Uterus (tissue), 4 donors: ENCODE data around the gene UBAP1. TPM values are rescaled to one million over a fixed set of nuclear protein-coding genes. Genes with fewer than 3 reads are reported as not detected.

Source experiments
- DNase-seq, 2 donors: peaks; one replicate each; pipeline ENCODE4 v3.0.0-alpha.2; 2019 to 2020
- H3K27ac ChIP-seq, 2 donors: fragments of 200-600 bp; sonication (generic); 1 replicate in 1 of 2; 2 replicates in 1 of 2; pipeline ENCODE4 v1.5.1; 2016 to 2018
- H3K27me3 ChIP-seq, 2 donors: fragments of 200-600 bp; sonication (generic); one replicate each; pipeline ENCODE4 v1.5.1; 2018 to 2019; ENCODE audit warnings: control low read depth in 1 of 2
- H3K36me3 ChIP-seq, 2 donors: fragments of 200-600 bp; sonication (generic); one replicate each; pipeline ENCODE4 v1.5.1; 2019; ENCODE audit warnings: control low read depth in 1 of 2
- H3K4me1 ChIP-seq, 2 donors: fragments of 200-600 bp; sonication (generic); one replicate each; pipeline ENCODE4 v1.5.1; 2018 to 2019; ENCODE audit warnings: control low read depth in 1 of 2
- H3K4me3 ChIP-seq, 2 donors: fragments of 200-600 bp; sonication (generic); 1 replicate in 1 of 2; 2 replicates in 1 of 2; pipeline ENCODE4 v1.5.1; 2018 to 2019; ENCODE audit warnings: mild to moderate bottlenecking in 1 of 2
- H3K9me3 ChIP-seq, 2 donors: fragments of 200-600 bp; sonication (generic); one replicate each; pipeline ENCODE4 v1.5.1; 2019; ENCODE audit warnings: control low read depth in 1 of 2
- CTCF ChIP-seq, 4 experiments: fragments of 200-600 bp in 2 of 4; fragments of 450-650 bp in 2 of 4; sonication (generic) in 2 of 4; IDR thresholded peaks; one replicate each; pipeline ENCODE4 v1.5.1; 2016 to 2019; ENCODE audit warnings: antibody characterized with exemption in 4 of 4, mild to moderate bottlenecking in 2 of 4, moderate library complexity in 1 of 4
- POLR2A ChIP-seq, 2 donors: fragments of 450-650 bp; IDR thresholded peaks; one replicate each; pipeline ENCODE4 v1.6.1; 2016; ENCODE audit warnings: antibody characterized with exemption in 2 of 2, mild to moderate bottlenecking in 1 of 2, moderate library complexity in 1 of 2
- intact Hi-C: fragments of 100-400 bp; cut with DNase I; formaldehyde crosslinking; loops from one replicate; pipeline ENCODE4 v1.15.1; 2023; ENCODE audit warnings: low total_unique reads
- total RNA-seq, 4 donors: library from RNA; depleted of rRNA in 3 of 4; stranded (reverse); fragments of >200 nt in 3 of 4; gene quantifications; one replicate each; pipeline versions ENCODE4 v1.1.0 to v1.2.4, GENCODE V29; 2014 to 2023
- donor health status: DM: yes; HTN: yes; CAD: no.

The UBAP1 gene
- total RNA-seq, 4 donors from 2014 or later: 17.1 to 60.4 (median 24.9) TPM

GRCh38 chr9:34139477-34140146, 39.2 kb upstream of the UBAP1 start:
- H3K27me3 ChIP-seq: no peaks in the 10 kb centered on the region
- intact Hi-C loops: no loop called here
- H3K9me3 ChIP-seq: no peaks in the 10 kb centered on the region
- H3K36me3 ChIP-seq: no peaks in the 10 kb centered on the region
- no peak overlapping the region for H3K27ac ChIP-seq
- no peak overlapping the region for H3K4me3 ChIP-seq
- no peak for DNase-seq
- no peaks in the 10 kb centered on the region for H3K4me1 ChIP-seq
- TF ChIP-seq CTCF (IDR thresholded peaks at IDR 0.05) (no peak), POLR2A (IDR thresholded peaks at IDR 0.05) (no peak)

GRCh38 chr9:34140853-34141252, 38.0 kb upstream of the UBAP1 start:
- Histone ChIP-seq H3K4me3 (no peak overlapping the region), H3K36me3 (no peaks in the 10 kb centered on the region), H3K9me3 (no peaks in the 10 kb centered on the region), H3K27ac (no peak overlapping the region), H3K4me1 (no peaks in the 10 kb centered on the region), H3K27me3 (no peaks in the 10 kb centered on the region)
- no peak for DNase-seq
- intact Hi-C loops: no loop called here
- TF ChIP-seq POLR2A (IDR thresholded peaks at IDR 0.05) (no peak), CTCF (IDR thresholded peaks at IDR 0.05) (no peak)

DNA sequence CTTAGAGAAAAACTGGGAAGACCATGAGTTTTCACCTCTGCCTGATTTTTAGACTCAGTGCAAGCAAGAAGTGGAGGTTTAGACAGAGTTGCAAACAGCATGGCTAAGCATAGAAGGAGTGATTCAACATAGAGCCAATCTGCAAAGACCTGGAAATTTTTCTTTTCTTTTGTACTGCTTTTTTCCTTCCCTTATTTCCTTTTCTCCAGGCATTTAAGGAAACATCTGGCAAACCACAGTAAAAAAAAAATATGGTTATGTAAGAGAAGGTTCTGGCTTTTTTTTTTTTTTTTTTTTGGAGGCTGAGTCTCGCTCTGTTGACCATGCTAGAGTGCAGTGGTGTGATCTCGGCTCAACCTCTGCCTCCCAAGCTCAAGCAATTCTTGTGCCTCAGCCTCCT, 35.7 kb upstream of the UBAP1 start:
- Histone ChIP-seq H3K27ac (no peak overlapping the region), H3K36me3 (no peaks in the 10 kb centered on the region), H3K4me3 (no peak overlapping the region), H3K4me1 (no peaks in the 10 kb centered on the region), H3K27me3 (no peaks in the 10 kb centered on the region), H3K9me3 (no peaks in the 10 kb centered on the region)
- intact Hi-C loops: no loop called here
- no peak for DNase-seq
- TF ChIP-seq POLR2A (IDR thresholded peaks at IDR 0.05) (no peak), CTCF (IDR thresholded peaks at IDR 0.05) (no peak)

- Histone ChIP-seq H3K4me3 (no peak overlapping the region), H3K27me3 (no peaks in the 10 kb centered on the region), H3K36me3 (no peaks in the 10 kb centered on the region), H3K9me3 (no peaks in the 10 kb centered on the region), H3K27ac (no peak overlapping the region), H3K4me1 (no peaks in the 10 kb centered on the region)
- no peak for DNase-seq
- intact Hi-C loops: no loop called here
- no peak for TF ChIP-seq CTCF (IDR thresholded peaks at IDR 0.05)
- TF ChIP-seq POLR2A (IDR thresholded peaks at IDR 0.05): no peak
These were observed 33.7 kb upstream of the UBAP1 start for GRCh38 chr9:34145165-34145564.

DNA sequence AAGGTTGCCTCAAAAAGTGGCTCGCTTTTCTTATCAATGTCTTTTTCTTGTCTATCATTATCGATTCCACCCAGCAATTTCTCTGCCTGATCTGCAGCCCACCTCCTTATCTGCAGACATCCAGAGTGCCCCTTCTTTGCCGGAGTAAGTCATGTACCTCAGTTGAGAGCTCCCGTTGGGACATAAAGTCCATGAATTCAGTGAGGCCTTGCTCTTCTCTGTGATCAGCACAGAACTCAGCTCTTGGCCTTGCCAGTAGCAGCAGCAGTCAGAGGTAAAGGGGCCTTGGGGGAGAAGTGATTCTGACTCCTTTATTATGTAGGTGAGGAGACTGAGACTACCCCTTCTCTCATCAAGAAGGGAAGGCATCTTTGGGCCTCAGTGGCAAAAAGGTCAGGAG, 27.4 kb upstream of the UBAP1 start:
- H3K27me3 ChIP-seq: no peaks in the 10 kb centered on the region
- no peak overlapping the region for H3K27ac ChIP-seq
- no peak for DNase-seq
- H3K4me3 ChIP-seq: no peak overlapping the region
- intact Hi-C loops: no loop called here
- H3K4me1 ChIP-seq: no peaks in the 10 kb centered on the region
- no peaks in the 10 kb centered on the region for H3K36me3 ChIP-seq
- H3K9me3 ChIP-seq: no peaks in the 10 kb centered on the region
- TF ChIP-seq POLR2A (IDR thresholded peaks at IDR 0.05) (no peak), CTCF (IDR thresholded peaks at IDR 0.05) (no peak)
